D721Med (cell line): ENCODE measurements around the gene TRIM46.

ENCODE experiments used
- DNase-seq: peaks from one replicate; pipeline ENCODE4 v3.0.0; 2011; ENCODE audit warnings: low spot score; ENCODE audit not compliant: insufficient read length
- FAIRE-seq: peaks from 2 replicates; lab custom pipeline; 2011; peaks lifted over from hg19 to GRCh38; lab: Jason Lieb, UNC
- CTCF ChIP-seq: IDR thresholded peaks from 2 replicates; pipeline ENCODE4 v1.5.1; 2012; ENCODE audit warnings: mild to moderate bottlenecking, control low read depth; ENCODE audit not compliant: insufficient read depth; ENCODE audit errors: missing control alignments

Gene TRIM46

DNA sequence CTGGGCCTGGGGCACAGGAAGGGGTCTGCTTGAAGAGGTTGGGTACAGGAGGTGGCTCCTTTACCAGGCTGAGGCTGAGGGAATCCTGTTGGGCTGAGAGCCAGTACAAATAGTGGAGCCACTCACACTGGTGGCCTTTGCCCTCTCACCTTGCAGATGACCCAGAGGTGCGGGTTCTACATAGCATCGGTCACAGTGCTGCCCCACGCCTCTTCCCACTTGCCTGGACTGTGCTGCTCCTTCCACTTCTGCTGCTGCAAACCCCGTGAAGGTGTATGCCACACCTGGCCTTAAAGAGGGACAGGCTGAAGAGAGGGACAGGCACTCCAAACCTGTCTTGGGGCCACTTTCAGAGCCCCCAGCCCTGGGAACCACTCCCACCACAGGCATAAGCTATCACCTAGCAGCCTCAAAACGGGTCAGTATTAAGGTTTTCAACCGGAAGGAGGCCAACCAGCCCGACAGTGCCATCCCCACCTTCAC lies 39.8 kb upstream of the TRIM46 start:
- FAIRE-seq (no peak), DNase-seq (no peak)
- no peak for TF ChIP-seq CTCF

DNA sequence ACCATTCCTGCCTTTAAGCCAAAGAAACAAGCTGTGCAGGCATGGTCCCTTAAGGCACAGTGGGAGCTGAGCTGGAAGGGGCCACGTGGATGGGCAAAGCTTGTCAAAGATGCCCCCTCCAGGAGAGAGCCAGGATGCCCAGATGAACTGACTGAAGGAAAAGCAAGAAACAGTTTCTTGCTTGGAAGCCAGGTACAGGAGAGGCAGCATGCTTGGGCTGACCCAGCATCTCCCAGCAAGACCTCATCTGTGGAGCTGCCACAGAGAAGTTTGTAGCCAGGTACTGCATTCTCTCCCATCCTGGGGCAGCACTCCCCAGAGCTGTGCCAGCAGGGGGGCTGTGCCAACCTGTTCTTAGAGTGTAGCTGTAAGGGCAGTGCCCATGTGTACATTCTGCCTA lies 39.3 kb upstream of the TRIM46 start:
- FAIRE-seq (no peak), DNase-seq (no peak)
- TF ChIP-seq CTCF = no peak

GRCh38 chr1:155134880-155135414 lies 38.7 kb upstream of the TRIM46 start:
- FAIRE-seq (no peak), DNase-seq (peak; percentile 38)
- no peak for TF ChIP-seq CTCF

- peak; percentile 99 for DNase-seq
- no peak for FAIRE-seq
- TF ChIP-seq CTCF = no peak
These were observed 38.1 kb upstream of the TRIM46 start, which contains the start of gene SLC50A1 for GRCh38 chr1:155135415-155136028. Gene SLC50A1 (plus strand): TSS chr1:155135852. CDS start chr1:155135912, 60 bp downstream.

GRCh38 chr1:155136748-155137147 lies 36.9 kb upstream of the TRIM46 start:
- no peak for TF ChIP-seq CTCF
- DNase-seq (no peak), FAIRE-seq (no peak)

GRCh38 chr1:155137154-155137949 lies 36.3 kb upstream of the TRIM46 start:
- FAIRE-seq = no peak
- DNase-seq = no peak
- TF ChIP-seq CTCF = no peak
